Hepatocyte (in vitro differentiated cells): Measurements from ENCODE around the gene PRCP. TPM values are rescaled to one million over a fixed set of nuclear protein-coding genes. Genes with fewer than 3 reads are reported as not detected.
A peak's percentile ranks its signal among the peaks of the same experiment; 100 is the strongest.

Experiments
- DNase-seq: peaks from one replicate; pipeline ENCODE4 v3.0.0-alpha.2; 2016; ENCODE audit warnings: low spot score
- H2AFZ ChIP-seq: fragments of 200-600 bp; sonication (generic); 2 replicates; pipeline ENCODE4 v1.6.0; 2016; ENCODE audit warnings: antibody characterized with exemption, mild to moderate bottlenecking
- H3K27ac ChIP-seq: fragments of 200-600 bp; sonication (generic); 2 replicates; pipeline ENCODE4 v1.5.1; 2016; ENCODE audit warnings: mild to moderate bottlenecking
- H3K27me3 ChIP-seq: fragments of 200-600 bp; sonication (generic); 2 replicates; pipeline ENCODE4 v1.6.1; 2016
- H3K36me3 ChIP-seq: fragments of 200-600 bp; sonication (generic); replicated peaks from 2 replicates; pipeline ENCODE4 v1.5.1; 2016; ENCODE audit warnings: low read depth; ENCODE audit not compliant: insufficient read depth
- H3K4me1 ChIP-seq: fragments of 200-600 bp; sonication (generic); 2 replicates; pipeline ENCODE4 v1.5.1; 2016; ENCODE audit warnings: mild to moderate bottlenecking, moderate library complexity; ENCODE audit not compliant: insufficient read depth
- H3K4me2 ChIP-seq: fragments of 200-600 bp; sonication (generic); 2 replicates; pipeline ENCODE4 v1.6.0; 2016
- H3K4me3 ChIP-seq: fragments of 200-600 bp; sonication (generic); 2 replicates; pipeline ENCODE4 v1.5.1; 2016; ENCODE audit warnings: mild to moderate bottlenecking
- H3K79me2 ChIP-seq: fragments of 200-600 bp; sonication (generic); 2 replicates; pipeline ENCODE4 v1.6.0; 2017; ENCODE audit warnings: mild to moderate bottlenecking
- H3K9me2 ChIP-seq: fragments of 200-600 bp; sonication (generic); replicated peaks from 2 replicates; pipeline ENCODE4 v1.6.0; 2017; ENCODE audit warnings: mild to moderate bottlenecking; ENCODE audit not compliant: insufficient read depth
- H3K9me3 ChIP-seq: fragments of 200-600 bp; sonication (generic); 2 replicates; pipeline ENCODE4 v1.5.1; 2016; ENCODE audit warnings: low read depth, mild to moderate bottlenecking
- H4K20me1 ChIP-seq: fragments of 200-600 bp; sonication (generic); 2 replicates; pipeline ENCODE4 v1.6.0; 2016; ENCODE audit warnings: mild to moderate bottlenecking; ENCODE audit not compliant: insufficient read depth, poor library complexity, severe bottlenecking
- CTCF ChIP-seq: fragments of 200-600 bp; sonication (generic); IDR thresholded peaks from 2 replicates; pipeline ENCODE4 v1.5.1; 2016; ENCODE audit warnings: antibody characterized with exemption, mild to moderate bottlenecking; ENCODE audit not compliant: poor library complexity
- EZH2 ChIP-seq: fragments of 200-600 bp; sonication (generic); IDR thresholded peaks from 2 replicates; pipeline ENCODE4 v1.6.1; 2016; ENCODE audit warnings: antibody characterized with exemption, mild to moderate bottlenecking, borderline replicate concordance
- EZH2phosphoT487 ChIP-seq: fragments of 200-600 bp; sonication (generic); IDR thresholded peaks from one replicate; pipeline ENCODE4 v1.6.1; 2018; ENCODE audit warnings: antibody characterized with exemption, mild to moderate bottlenecking, low read depth, moderate library complexity; ENCODE audit not compliant: unreplicated experiment, severe bottlenecking
- WGBS: methylation state at CpG from one replicate; pipeline ENCODE4 v1.1.6; 2016; ENCODE audit warnings: low lambda C conversion rate; ENCODE audit errors: missing lambda C conversion rate; 5-methylcytosine and 5-hydroxymethylcytosine counted together
- polyA plus RNA-seq: library from polyadenylated mRNA; unstranded; fragments of >200 nt; fragmentation: Nextera tagmentation; extraction: Ambion mirVana; gene quantifications from 2 replicates; pipeline ENCODE4 v1.2.1, GENCODE V29; 2016
- total RNA-seq: library from RNA; depleted of rRNA; stranded (reverse); fragments of >200 nt; gene quantifications from 2 replicates; pipeline ENCODE4 v1.2.3, GENCODE V29; 2014

PRCP gene
- total and polyA plus RNA-seq, 2 experiments from 2014 or later, result 46.8 to 53.0 TPM

- H3K4me2 ChIP-seq, result peak overlapping the region; percentile 7
- no peak overlapping the region for H3K4me3 ChIP-seq
- H4K20me1 ChIP-seq, result no peaks in the 10 kb centered on the region
- no peak for TF ChIP-seq EZH2phosphoT487
- TF ChIP-seq CTCF, result no peak
- TF ChIP-seq EZH2, result no peak
- DNase-seq, result no peak
- 64% methylated on average over 1 of the region's 1 CpG for WGBS
- no peaks in the 10 kb centered on the region for H3K36me3 ChIP-seq
- no peaks in the 10 kb centered on the region for H3K9me3 ChIP-seq
- no peak overlapping the region for H2AFZ ChIP-seq
- no peaks in the 10 kb centered on the region for H3K27me3 ChIP-seq
- H3K4me1 ChIP-seq, result peaks cover 8% of the 10 kb centered on the region
- H3K9me2 ChIP-seq, result no peaks in the 10 kb centered on the region
- H3K79me2 ChIP-seq, result peaks cover 32% of the 10 kb centered on the region
- no peak overlapping the region for H3K27ac ChIP-seq
Observed at GRCh38 chr11:82898241-82898640, 2.0 kb downstream of the PRCP start.

GRCh38 chr11:82896183-82896582, 4.0 kb downstream of the PRCP start:
- TF ChIP-seq CTCF (no peak), EZH2 (no peak), EZH2phosphoT487 (no peak)
- DNase-seq, result no peak
- Histone ChIP-seq H4K20me1 (no peaks in the 10 kb centered on the region), H3K79me2 (peaks cover 44% of the 10 kb centered on the region), H3K4me2 (no peak overlapping the region), H3K4me1 (peaks cover 8% of the 10 kb centered on the region), H3K27me3 (no peaks in the 10 kb centered on the region), H3K9me3 (no peaks in the 10 kb centered on the region), H3K4me3 (no peak overlapping the region), H3K36me3 (no peaks in the 10 kb centered on the region), H3K9me2 (no peaks in the 10 kb centered on the region), H2AFZ (no peak overlapping the region), H3K27ac (no peak overlapping the region)
- WGBS, result 98% methylated on average over 6 of the region's 6 CpGs

- Histone ChIP-seq H3K36me3 (no peaks in the 10 kb centered on the region), H3K9me3 (no peaks in the 10 kb centered on the region), H3K27me3 (no peaks in the 10 kb centered on the region), H2AFZ (no peak overlapping the region), H3K9me2 (no peaks in the 10 kb centered on the region), H3K27ac (no peak overlapping the region), H3K4me2 (no peak overlapping the region), H3K79me2 (peaks cover 44% of the 10 kb centered on the region), H4K20me1 (no peaks in the 10 kb centered on the region), H3K4me1 (peaks cover 8% of the 10 kb centered on the region), H3K4me3 (no peak overlapping the region)
- no peak for TF ChIP-seq CTCF
- no peak for TF ChIP-seq EZH2
- no peak for DNase-seq
Observed at GRCh38 chr11:82895437-82896091, 4.7 kb downstream of the PRCP start.
